ACHN (cell line): ENCODE results near the gene ALKBH3.

Source experiments
- DNase-seq: peaks from one replicate; pipeline ENCODE4 v3.0.0-alpha.2; 2015
- in situ Hi-C: cut with HindIII; loops from 2 replicates; pipeline ENCODE4 v1.10.0; 2017; ENCODE audit warnings: low sequenced_read_pairs, low pct_ligation_motif_present, low pct_unique_long_range_greater_than_20kb

ALKBH3 gene

GRCh38 chr11:43950311-43950855 lies 69.8 kb downstream of the ALKBH3 start:
- in situ Hi-C loops = no loop called here
- DNase-seq = no peak

DNA sequence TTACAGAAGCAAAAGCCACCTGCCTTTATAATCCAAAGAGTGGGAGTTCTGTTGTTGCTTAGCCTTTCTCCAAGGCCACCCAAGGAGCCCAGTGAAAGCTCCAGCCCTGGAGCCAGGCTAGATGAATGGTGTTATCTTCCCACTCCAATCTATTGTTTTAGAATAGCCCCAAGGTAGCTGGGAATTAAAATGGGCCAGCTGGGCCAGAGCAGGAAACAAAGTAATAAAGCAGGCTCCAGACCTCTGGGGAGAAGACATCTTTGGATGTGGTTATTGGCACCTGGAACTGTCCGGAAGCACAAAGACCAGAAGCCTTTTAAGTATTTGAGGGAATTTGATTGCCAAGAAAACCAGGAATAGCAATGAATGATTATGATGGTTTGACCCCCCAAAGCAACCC lies 70.6 kb downstream of the ALKBH3 start:
- in situ Hi-C loops = no loop called here
- DNase-seq = no peak

DNA sequence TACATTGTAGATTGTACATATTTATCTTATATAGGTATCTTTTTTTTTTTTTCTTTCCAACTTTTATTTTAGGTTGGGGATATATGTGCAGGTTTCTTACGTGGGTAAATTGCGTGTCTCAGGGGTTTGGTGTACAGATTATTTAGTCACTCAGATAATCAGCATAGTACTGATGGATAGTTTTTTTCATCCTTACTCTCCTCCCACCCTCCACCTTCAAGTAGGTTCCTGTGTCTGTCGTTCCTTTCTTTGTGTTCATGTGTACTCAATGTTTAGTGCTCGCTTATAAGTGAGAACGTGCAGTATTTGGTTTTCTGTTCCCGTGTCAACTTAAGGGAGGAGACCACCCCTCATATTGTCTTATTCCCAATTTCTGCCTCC lies 71.4 kb downstream of the ALKBH3 start:
- in situ Hi-C loops = no loop called here
- no peak for DNase-seq

DNA sequence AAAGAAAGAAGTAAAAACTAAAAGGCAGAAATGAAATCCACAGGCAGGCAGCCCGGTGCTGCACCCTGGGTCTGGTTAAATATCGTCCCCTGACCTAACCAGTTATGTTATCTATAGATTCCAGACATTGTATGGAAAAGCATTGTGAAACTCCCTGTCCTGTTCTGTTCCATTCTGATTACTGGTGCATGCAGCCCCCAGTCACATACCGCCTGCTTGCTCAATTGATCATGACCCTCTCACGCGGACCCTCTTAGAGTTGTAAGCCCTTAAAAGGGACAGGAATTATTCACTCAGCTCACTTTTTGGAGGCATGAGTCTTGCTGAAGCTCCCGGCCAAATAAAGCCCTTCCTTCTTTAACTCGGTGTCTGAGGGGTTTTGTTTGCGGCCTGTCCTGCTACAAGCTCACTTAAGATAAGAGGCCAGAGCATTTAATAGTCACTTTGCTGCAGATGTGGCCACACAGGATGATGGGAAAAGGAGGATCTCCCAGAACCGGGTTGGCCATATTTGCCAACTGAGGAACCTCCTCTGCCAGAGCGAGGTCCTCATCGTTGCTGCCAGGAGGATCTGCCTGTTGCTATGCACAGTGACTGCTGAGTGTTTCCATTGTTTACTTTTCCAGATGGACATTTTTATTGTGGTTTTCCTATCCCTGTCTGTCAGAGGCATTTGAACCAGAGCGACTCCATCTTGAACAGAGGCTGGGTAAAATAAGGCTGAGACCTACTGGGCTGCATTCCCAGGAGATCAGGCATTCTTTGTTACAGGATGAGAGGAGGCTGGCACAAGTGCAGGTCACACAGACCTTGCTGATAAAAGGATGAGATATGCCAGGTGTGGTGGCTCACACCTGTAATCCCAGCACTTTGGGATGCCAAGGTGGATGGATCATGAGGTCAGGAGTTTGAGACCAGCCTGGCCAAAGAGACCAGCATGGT lies 72.0 kb downstream of the ALKBH3 start:
- DNase-seq = no peak
- in situ Hi-C loops = no loop called here

- in situ Hi-C loops = no loop called here
- DNase-seq = no peak
Measured at GRCh38 chr11:43953521-43953920, 72.9 kb downstream of the ALKBH3 start.

- DNase-seq = no peak
- in situ Hi-C loops = no loop called here
Measured at GRCh38 chr11:43954241-43954640, 73.6 kb downstream of the ALKBH3 start.

- DNase-seq = no peak
- in situ Hi-C loops = no loop called here
Measured at GRCh38 chr11:43955381-43956118, 74.9 kb downstream of the ALKBH3 start.

- in situ Hi-C loops = no loop called here
- DNase-seq = no peak
Measured at GRCh38 chr11:43957571-43957970, 76.9 kb downstream of the ALKBH3 start.

GRCh38 chr11:43959321-43959995 lies 78.8 kb downstream of the ALKBH3 start:
- no peak for DNase-seq
- in situ Hi-C loops = no loop called here

DNA sequence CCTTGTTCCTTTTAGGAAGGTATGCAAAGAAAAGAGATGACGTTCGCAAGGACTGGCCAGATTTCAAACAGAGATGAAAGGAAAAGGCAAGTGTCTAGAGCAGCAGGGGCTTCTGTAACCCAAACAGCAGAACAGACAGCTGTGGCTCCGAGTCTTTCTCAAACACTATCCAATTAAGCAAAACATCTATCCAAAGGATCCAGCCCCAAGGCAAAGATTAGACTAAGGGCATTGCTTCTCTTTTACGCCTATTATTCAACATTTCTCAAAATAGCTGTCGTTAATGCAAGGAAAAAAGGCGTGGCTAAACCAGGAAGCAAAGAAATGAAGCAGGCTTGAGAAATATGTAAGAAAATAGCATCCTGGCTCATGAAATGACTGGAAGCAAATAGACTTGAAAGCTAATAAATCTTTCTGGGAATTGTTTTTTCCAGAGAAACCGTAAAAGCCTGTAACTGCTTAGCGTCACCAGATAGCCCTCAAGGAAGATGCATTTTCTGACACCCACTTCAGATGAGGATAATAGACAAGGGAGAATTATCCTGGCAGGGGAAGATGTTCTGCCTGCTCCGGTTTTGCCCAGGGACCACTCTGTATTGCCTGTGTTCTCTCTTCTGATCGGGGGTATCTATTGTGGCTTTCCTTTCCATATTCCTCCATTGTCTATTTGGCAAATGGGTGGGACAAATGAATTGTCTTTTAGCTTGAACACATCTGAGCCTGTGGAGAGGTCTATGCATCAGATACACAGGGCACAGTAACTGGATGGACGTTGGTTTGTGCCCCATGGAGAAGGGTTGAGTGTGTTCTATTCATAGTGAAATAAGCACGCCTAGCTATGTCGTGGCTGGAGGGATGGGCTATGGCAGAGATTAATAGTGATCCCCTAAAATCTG lies 82.0 kb downstream of the ALKBH3 start:
- no peak for DNase-seq
- in situ Hi-C loops = no loop called here

DNA sequence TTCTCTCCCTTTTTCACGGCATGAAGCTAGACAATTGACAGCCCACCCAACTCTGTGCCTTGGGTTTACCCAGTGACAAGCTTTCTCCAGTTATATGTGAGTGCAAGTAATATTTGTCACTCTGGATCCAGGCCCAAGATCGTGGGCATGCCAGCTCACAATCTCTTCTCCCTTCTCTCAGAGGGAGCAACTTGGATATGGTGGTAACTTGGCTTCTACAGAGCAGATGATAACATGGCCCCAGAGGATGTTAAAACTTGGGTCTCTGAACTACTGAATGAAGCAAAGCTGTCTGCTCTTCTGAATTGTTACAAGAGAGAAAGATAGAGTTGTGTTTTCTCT lies 82.6 kb downstream of the ALKBH3 start:
- in situ Hi-C loops = no loop called here
- no peak for DNase-seq

DNA sequence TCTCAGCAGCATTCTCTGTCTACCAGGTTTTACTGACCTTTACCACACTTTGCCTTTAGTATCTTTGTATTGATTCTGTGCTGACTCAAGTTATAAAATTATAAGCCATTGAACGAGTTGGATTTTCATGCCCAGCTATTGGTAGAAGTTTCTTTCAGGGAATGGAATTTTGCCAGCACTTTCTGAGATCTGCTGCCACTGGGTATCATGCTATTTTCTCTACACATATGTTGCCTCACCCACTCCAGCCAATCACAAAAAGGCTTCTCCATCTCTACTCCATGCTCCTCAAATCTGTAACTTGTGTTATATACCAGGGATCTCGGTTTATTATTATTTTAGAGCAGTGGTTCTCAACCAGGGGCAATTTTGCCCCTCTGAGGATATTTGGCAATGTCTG lies 87.0 kb downstream of the ALKBH3 start:
- no peak for DNase-seq
- in situ Hi-C loops = no loop called here

DNA sequence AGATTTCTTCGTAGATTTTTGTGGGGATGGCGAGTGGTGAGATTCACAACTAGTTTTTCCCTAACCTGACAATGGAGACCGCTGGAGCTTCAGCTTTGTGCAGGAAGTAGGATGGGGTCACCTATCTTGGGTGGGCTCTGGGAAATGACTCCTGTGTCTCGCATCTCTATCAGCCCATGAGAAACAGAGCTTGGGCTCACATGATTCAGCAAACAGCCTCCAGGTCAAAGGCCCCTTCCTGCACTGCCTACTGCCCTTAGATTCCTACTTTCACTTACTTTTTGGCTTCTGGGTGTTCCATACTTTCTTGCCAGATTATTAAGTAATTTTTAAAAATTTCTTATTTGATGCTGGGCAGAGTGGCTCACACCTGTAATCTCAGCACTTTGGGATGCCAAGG lies 88.1 kb downstream of the ALKBH3 start:
- in situ Hi-C loops = no loop called here
- no peak for DNase-seq

GRCh38 chr11:43969543-43969942 lies 88.9 kb downstream of the ALKBH3 start:
- in situ Hi-C loops = no loop called here
- no peak for DNase-seq
